Measurements from ENCODE around the gene NTM.

The NTM gene

GRCh38 chr11:131695889-131696429, 325.5 kb downstream of the NTM start:
- H3K36me3 ChIP-seq (ENCODE audit: insufficient read depth, low read length): no peaks in the 10 kb centered on the region
- TF ChIP-seq CTCF (IDR thresholded peaks at IDR 0.05; ENCODE audit: low read length) (no peak), EZH2 (IDR thresholded peaks at IDR 0.05; ENCODE audit: borderline replicate concordance, low read length) (no peak)
- H3K27me3 ChIP-seq (ENCODE audit: insufficient read depth, low read length): no peaks in the 10 kb centered on the region
- no peaks in the 10 kb centered on the region for H3F3A ChIP-seq (ENCODE audit: insufficient read depth, low read length)
- no peaks in the 10 kb centered on the region for H3K9me3 ChIP-seq (ENCODE audit: low read length)
- H3K4me2 ChIP-seq (ENCODE audit: low read length): no peak overlapping the region
- no peaks in the 10 kb centered on the region for H4K20me1 ChIP-seq (ENCODE audit: insufficient read depth, low read length)
- no peak overlapping the region for H3K4me3 ChIP-seq (ENCODE audit: low read depth, low read length, poor library complexity, severe bottlenecking)
- no peaks in the 10 kb centered on the region for H3K9me2 ChIP-seq (ENCODE audit: low read depth, low read length)
- no peak overlapping the region for H2AFZ ChIP-seq (ENCODE audit: low read length)
- H3K79me2 ChIP-seq (ENCODE audit: insufficient read depth, low read length): no peaks in the 10 kb centered on the region
- H3K9ac ChIP-seq (ENCODE audit: low read length): no peak overlapping the region
- H3K4me1 ChIP-seq (ENCODE audit: insufficient read depth, low read length, severe bottlenecking): no peaks in the 10 kb centered on the region
- H3K27ac ChIP-seq (ENCODE audit: low read depth, low read length, poor library complexity, severe bottlenecking): no peak overlapping the region

- Histone ChIP-seq H3K9ac (ENCODE audit: low read length) (no peak overlapping the region), H2AFZ (ENCODE audit: low read length) (no peak overlapping the region), H3K9me3 (ENCODE audit: low read length) (no peaks in the 10 kb centered on the region), H3K79me2 (ENCODE audit: insufficient read depth, low read length) (no peaks in the 10 kb centered on the region), H3F3A (ENCODE audit: insufficient read depth, low read length) (no peaks in the 10 kb centered on the region), H3K9me2 (ENCODE audit: low read depth, low read length) (no peaks in the 10 kb centered on the region), H3K4me3 (ENCODE audit: low read depth, low read length, poor library complexity, severe bottlenecking) (no peak overlapping the region), H3K27ac (ENCODE audit: low read depth, low read length, poor library complexity, severe bottlenecking) (no peak overlapping the region), H4K20me1 (ENCODE audit: insufficient read depth, low read length) (no peaks in the 10 kb centered on the region), H3K27me3 (ENCODE audit: insufficient read depth, low read length) (no peaks in the 10 kb centered on the region), H3K4me2 (ENCODE audit: low read length) (no peak overlapping the region), H3K4me1 (ENCODE audit: insufficient read depth, low read length, severe bottlenecking) (no peaks in the 10 kb centered on the region), H3K36me3 (ENCODE audit: insufficient read depth, low read length) (no peaks in the 10 kb centered on the region)
- TF ChIP-seq EZH2 (IDR thresholded peaks at IDR 0.05; ENCODE audit: borderline replicate concordance, low read length) (no peak), CTCF (IDR thresholded peaks at IDR 0.05; ENCODE audit: low read length) (no peak)
These were observed 326.3 kb downstream of the NTM start for GRCh38 chr11:131696690-131697089.

DNA sequence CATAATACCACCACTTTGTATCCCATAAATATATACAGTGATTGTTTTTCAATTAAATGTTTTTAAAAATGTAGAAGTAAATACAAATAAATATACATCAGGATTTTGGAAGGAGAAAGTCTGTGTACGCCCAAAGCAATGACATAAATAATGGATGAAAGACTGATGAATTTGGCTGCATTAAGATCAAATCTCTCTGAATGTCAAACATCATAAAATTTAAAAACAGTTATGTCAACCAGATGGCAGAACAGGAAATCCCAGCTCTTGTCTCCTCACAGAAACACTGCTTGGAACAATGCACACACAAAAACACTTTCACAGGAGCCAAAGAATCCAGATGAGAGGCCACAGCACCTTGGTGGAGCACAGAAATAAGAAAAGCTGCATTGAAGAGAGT, 332.9 kb downstream of the NTM start:
- H3K27ac ChIP-seq (ENCODE audit: low read depth, low read length, poor library complexity, severe bottlenecking): no peak overlapping the region
- H4K20me1 ChIP-seq (ENCODE audit: insufficient read depth, low read length): no peaks in the 10 kb centered on the region
- no peaks in the 10 kb centered on the region for H3K27me3 ChIP-seq (ENCODE audit: insufficient read depth, low read length)
- H3K4me3 ChIP-seq (ENCODE audit: low read depth, low read length, poor library complexity, severe bottlenecking): no peak overlapping the region
- H3K79me2 ChIP-seq (ENCODE audit: insufficient read depth, low read length): no peaks in the 10 kb centered on the region
- H3K9me2 ChIP-seq (ENCODE audit: low read depth, low read length): no peaks in the 10 kb centered on the region
- TF ChIP-seq CTCF (IDR thresholded peaks at IDR 0.05; ENCODE audit: low read length) (no peak), EZH2 (IDR thresholded peaks at IDR 0.05; ENCODE audit: borderline replicate concordance, low read length) (no peak)
- no peak overlapping the region for H3K4me2 ChIP-seq (ENCODE audit: low read length)
- no peaks in the 10 kb centered on the region for H3K36me3 ChIP-seq (ENCODE audit: insufficient read depth, low read length)
- H3K9ac ChIP-seq (ENCODE audit: low read length): no peak overlapping the region
- no peaks in the 10 kb centered on the region for H3K9me3 ChIP-seq (ENCODE audit: low read length)
- H3F3A ChIP-seq (ENCODE audit: insufficient read depth, low read length): no peaks in the 10 kb centered on the region
- no peak overlapping the region for H2AFZ ChIP-seq (ENCODE audit: low read length)
- H3K4me1 ChIP-seq (ENCODE audit: insufficient read depth, low read length, severe bottlenecking): no peaks in the 10 kb centered on the region

Measured in OCI-LY1 (cell line).